ENCODE measurements around the gene RNFT2. TPM values are rescaled to one million over a fixed set of nuclear protein-coding genes. Genes with fewer than 3 reads are reported as not detected.

RNFT2 gene
- total RNA-seq, 1 donor from 2014 or later, result 55.8 TPM

GRCh38 chr12:116860263-116860662 is 122.1 kb downstream of the RNFT2 start:
- Mint-ChIP-seq H3K4me1 (ENCODE audit: low read depth, unreplicated experiment) (peaks cover 21% of the 10 kb centered on the region), H3K36me3 (ENCODE audit: unreplicated experiment) (peaks cover 6% of the 10 kb centered on the region), H3K9me3 (ENCODE audit: unreplicated experiment) (no peaks in the 10 kb centered on the region), H3K4me3 (ENCODE audit: unreplicated experiment) (peak overlapping the region; percentile 18), H3K27me3 (ENCODE audit: unreplicated experiment) (peaks cover 3% of the 10 kb centered on the region), H3K27ac (ENCODE audit: unreplicated experiment) (no peak overlapping the region)
- no peak for TF ChIP-seq CTCF (IDR thresholded peaks at IDR 0.05; ENCODE audit: partially characterized antibody, unreplicated experiment)
- no peak for DNase-seq

- DNase-seq, result peak; percentile 66
Observed at GRCh38 chr12:116861320-116861719, 123.2 kb downstream of the RNFT2 start.

GRCh38 chr12:116862167-116862566 is 124.1 kb downstream of the RNFT2 start:
- Mint-ChIP-seq H3K4me3 (ENCODE audit: unreplicated experiment) (no peak overlapping the region), H3K27me3 (ENCODE audit: unreplicated experiment) (peaks cover 3% of the 10 kb centered on the region), H3K4me1 (ENCODE audit: low read depth, unreplicated experiment) (peaks cover 21% of the 10 kb centered on the region), H3K36me3 (ENCODE audit: unreplicated experiment) (peaks cover 6% of the 10 kb centered on the region), H3K9me3 (ENCODE audit: unreplicated experiment) (no peaks in the 10 kb centered on the region), H3K27ac (ENCODE audit: unreplicated experiment) (no peak overlapping the region)
- TF ChIP-seq CTCF (IDR thresholded peaks at IDR 0.05; ENCODE audit: partially characterized antibody, unreplicated experiment), result no peak
- no peak for DNase-seq

More at GRCh38 chr12:116861320-116861719, 123.2 kb downstream of the RNFT2 start:
- Mint-ChIP-seq H3K27ac (ENCODE audit: unreplicated experiment) (no peak overlapping the region), H3K27me3 (ENCODE audit: unreplicated experiment) (peaks cover 3% of the 10 kb centered on the region), H3K4me1 (ENCODE audit: low read depth, unreplicated experiment) (peaks cover 21% of the 10 kb centered on the region), H3K9me3 (ENCODE audit: unreplicated experiment) (no peaks in the 10 kb centered on the region), H3K36me3 (ENCODE audit: unreplicated experiment) (peaks cover 6% of the 10 kb centered on the region), H3K4me3 (ENCODE audit: unreplicated experiment) (no peak overlapping the region)
- no peak for TF ChIP-seq CTCF (IDR thresholded peaks at IDR 0.05; ENCODE audit: partially characterized antibody, unreplicated experiment)

- Mint-ChIP-seq H3K27ac (ENCODE audit: unreplicated experiment) (no peak overlapping the region), H3K9me3 (ENCODE audit: unreplicated experiment) (no peaks in the 10 kb centered on the region), H3K4me1 (ENCODE audit: low read depth, unreplicated experiment) (peaks cover 15% of the 10 kb centered on the region), H3K4me3 (ENCODE audit: unreplicated experiment) (no peak overlapping the region), H3K27me3 (ENCODE audit: unreplicated experiment) (no peaks in the 10 kb centered on the region), H3K36me3 (ENCODE audit: unreplicated experiment) (peaks cover 6% of the 10 kb centered on the region)
- no peak for DNase-seq
- peak; percentile 74 for TF ChIP-seq CTCF (IDR thresholded peaks at IDR 0.05; ENCODE audit: partially characterized antibody, unreplicated experiment)
Observed at GRCh38 chr12:116863275-116863767, 125.2 kb downstream of the RNFT2 start.

GRCh38 chr12:116864371-116865160 is 126.5 kb downstream of the RNFT2 start:
- Mint-ChIP-seq H3K27ac (ENCODE audit: unreplicated experiment) (no peak overlapping the region), H3K27me3 (ENCODE audit: unreplicated experiment) (no peaks in the 10 kb centered on the region), H3K9me3 (ENCODE audit: unreplicated experiment) (no peaks in the 10 kb centered on the region), H3K4me1 (ENCODE audit: low read depth, unreplicated experiment) (peaks cover 10% of the 10 kb centered on the region), H3K36me3 (ENCODE audit: unreplicated experiment) (peaks cover 6% of the 10 kb centered on the region), H3K4me3 (ENCODE audit: unreplicated experiment) (no peak overlapping the region)
- no peak for TF ChIP-seq CTCF (IDR thresholded peaks at IDR 0.05; ENCODE audit: partially characterized antibody, unreplicated experiment)
- DNase-seq, result no peak

All from glutamatergic neuron (in vitro differentiated cells).